ENCODE results near the gene IMMP2L.
"Not testable (repeated sequence)": the region's sequence is repeated elsewhere in the genome, so short reads cannot be mapped to it uniquely, and the experiment has no call there.

IMMP2L gene

GRCh38 chr7:111259991-111260390 lies 302.3 kb downstream of the IMMP2L start:
- DNase-seq: no peak

GRCh38 chr7:111256391-111256790 lies 305.9 kb downstream of the IMMP2L start:
- no peak for DNase-seq

- DNase-seq: no peak
These were observed 306.7 kb downstream of the IMMP2L start for GRCh38 chr7:111255576-111255975.

- not testable (repeated sequence) for DNase-seq
These were observed 310.9 kb downstream of the IMMP2L start for GRCh38 chr7:111251365-111251764.

GRCh38 chr7:111249807-111250206 lies 312.5 kb downstream of the IMMP2L start:
- DNase-seq: not testable (repeated sequence)

- no peak for DNase-seq
These were observed 320.0 kb downstream of the IMMP2L start for GRCh38 chr7:111242141-111242755.

- no peak for DNase-seq
These were observed 321.9 kb downstream of the IMMP2L start for GRCh38 chr7:111240371-111240770.

GRCh38 chr7:111239437-111239836 lies 322.9 kb downstream of the IMMP2L start:
- DNase-seq: no peak

- DNase-seq: no peak
These were observed 323.4 kb downstream of the IMMP2L start for GRCh38 chr7:111238886-111239285.

- DNase-seq: no peak
These were observed 326.6 kb downstream of the IMMP2L start for GRCh38 chr7:111235709-111236108.

GRCh38 chr7:111232249-111233084 lies 329.8 kb downstream of the IMMP2L start:
- no peak for DNase-seq

GRCh38 chr7:111229916-111230315 lies 332.4 kb downstream of the IMMP2L start:
- DNase-seq: no peak

GRCh38 chr7:111229181-111229740 lies 333.0 kb downstream of the IMMP2L start:
- DNase-seq: no peak

- DNase-seq: no peak
These were observed 333.9 kb downstream of the IMMP2L start for GRCh38 chr7:111228437-111228836.

GRCh38 chr7:111226800-111227199 lies 335.5 kb downstream of the IMMP2L start:
- DNase-seq: no peak

- no peak for DNase-seq
These were observed 337.7 kb downstream of the IMMP2L start for GRCh38 chr7:111224354-111225231.

- no peak for DNase-seq
These were observed 338.5 kb downstream of the IMMP2L start for GRCh38 chr7:111223802-111224253.

GRCh38 chr7:111215550-111215949 lies 346.7 kb downstream of the IMMP2L start:
- DNase-seq: no peak

GRCh38 chr7:111212857-111213523 lies 349.3 kb downstream of the IMMP2L start:
- no peak for DNase-seq

GRCh38 chr7:111210996-111211395 lies 351.3 kb downstream of the IMMP2L start:
- DNase-seq: no peak

- no peak for DNase-seq
These were observed 352.2 kb downstream of the IMMP2L start for GRCh38 chr7:111210043-111210442.

- DNase-seq: no peak
These were observed 357.0 kb downstream of the IMMP2L start for GRCh38 chr7:111205251-111205650.

Measured in cortex of kidney (tissue), 1 donor.